GM12892 (cell line): ENCODE data around the gene PAMR1.

Experiments used
- POLR2A ChIP-seq: IDR thresholded peaks from 2 replicates; pipeline ENCODE4 v1.6.1; 2011; ENCODE audit warnings: low read depth, low read length, control low read depth
- POLR2AphosphoS5 ChIP-seq: IDR thresholded peaks from 2 replicates; pipeline ENCODE4 v1.6.1; 2011; ENCODE audit warnings: low read depth, low read length, control low read depth
- TAF1 ChIP-seq: IDR thresholded peaks from 2 replicates; pipeline ENCODE4 v1.6.1; 2011; ENCODE audit warnings: low read depth, mild to moderate bottlenecking, control low read depth, low read length, borderline replicate concordance

- TF ChIP-seq POLR2A (no peak), TAF1 (no peak), POLR2AphosphoS5 (no peak)
Observed at GRCh38 chr11:35413598-35413997, 111.8 kb downstream of the PAMR1 start.
